NK-92 (cell line): Measurements from ENCODE around the gene HBM.
"Not testable (repeated sequence)": the region's sequence is repeated elsewhere in the genome, so short reads cannot be mapped to it uniquely, and the experiment has no call there.

Source experiments
- DNase-seq: peaks from one replicate; lab custom pipeline; 2025; ENCODE audit not compliant: unreplicated experiment; lab: John Stamatoyannopoulos, UW

Gene HBM

DNA sequence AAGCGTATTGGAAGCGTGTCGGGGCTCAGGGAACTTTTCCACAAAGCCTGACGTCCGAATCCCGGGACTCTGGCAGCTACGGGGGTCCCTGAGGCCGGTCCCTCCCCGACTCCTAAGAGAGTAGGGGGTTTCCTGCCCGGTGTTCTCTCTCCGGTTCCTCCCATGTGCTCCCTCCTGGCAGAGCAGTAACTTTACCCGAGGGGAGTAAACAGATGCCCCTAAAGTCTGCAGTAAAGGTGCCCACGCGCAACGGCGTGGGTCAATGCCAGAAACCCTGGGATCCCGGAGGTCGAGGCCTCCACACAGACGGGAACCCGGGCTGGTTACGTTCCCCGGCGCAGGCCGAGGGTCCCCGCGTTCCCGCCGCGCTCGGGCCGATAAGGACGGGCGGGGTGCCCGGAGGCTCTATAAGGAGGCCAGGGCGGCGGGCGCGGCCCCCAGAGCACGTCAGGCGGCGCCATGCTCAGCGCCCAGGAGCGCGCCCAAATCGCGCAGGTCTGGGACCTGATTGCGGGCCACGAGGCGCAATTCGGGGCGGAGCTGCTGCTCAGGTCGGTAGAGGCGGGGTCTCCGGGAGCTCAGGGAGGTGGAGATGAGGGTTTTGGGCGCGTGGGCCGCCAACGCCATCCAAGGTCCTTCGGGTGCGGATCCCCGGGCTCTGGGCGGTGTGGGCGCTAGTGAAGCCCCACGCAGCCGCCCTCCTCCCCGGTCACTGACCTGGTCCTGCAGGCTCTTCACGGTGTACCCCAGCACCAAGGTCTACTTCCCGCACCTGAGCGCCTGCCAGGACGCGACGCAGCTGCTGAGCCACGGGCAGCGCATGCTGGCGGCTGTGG lies at the start of gene HBM:
Gene HBM, plus strand, starts transcription at position 440 of the 836 bp plus-strand sequence. Its CDS starts 20 bp downstream, at position 460.
- no peak for DNase-seq

DNA sequence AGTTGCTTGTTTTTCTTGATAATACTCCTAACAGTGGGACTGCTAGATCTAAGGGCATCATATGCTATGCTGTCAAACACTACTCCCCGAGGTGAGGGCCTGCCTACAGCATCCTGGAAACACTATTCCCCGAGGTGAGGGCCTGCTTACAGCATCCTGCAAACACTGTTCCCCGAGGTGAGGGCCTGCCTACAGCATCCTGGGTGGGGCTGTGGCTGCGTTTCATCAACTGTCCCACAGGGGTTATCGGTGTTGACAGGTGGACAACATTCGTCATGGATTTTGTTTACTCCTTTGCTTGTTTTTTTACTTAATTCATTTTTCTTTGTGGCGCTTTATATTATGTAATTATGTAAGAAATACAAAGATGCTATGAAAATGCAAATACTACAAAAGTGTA lies 49.8 kb upstream of the HBM start:
- DNase-seq: no peak

DNA sequence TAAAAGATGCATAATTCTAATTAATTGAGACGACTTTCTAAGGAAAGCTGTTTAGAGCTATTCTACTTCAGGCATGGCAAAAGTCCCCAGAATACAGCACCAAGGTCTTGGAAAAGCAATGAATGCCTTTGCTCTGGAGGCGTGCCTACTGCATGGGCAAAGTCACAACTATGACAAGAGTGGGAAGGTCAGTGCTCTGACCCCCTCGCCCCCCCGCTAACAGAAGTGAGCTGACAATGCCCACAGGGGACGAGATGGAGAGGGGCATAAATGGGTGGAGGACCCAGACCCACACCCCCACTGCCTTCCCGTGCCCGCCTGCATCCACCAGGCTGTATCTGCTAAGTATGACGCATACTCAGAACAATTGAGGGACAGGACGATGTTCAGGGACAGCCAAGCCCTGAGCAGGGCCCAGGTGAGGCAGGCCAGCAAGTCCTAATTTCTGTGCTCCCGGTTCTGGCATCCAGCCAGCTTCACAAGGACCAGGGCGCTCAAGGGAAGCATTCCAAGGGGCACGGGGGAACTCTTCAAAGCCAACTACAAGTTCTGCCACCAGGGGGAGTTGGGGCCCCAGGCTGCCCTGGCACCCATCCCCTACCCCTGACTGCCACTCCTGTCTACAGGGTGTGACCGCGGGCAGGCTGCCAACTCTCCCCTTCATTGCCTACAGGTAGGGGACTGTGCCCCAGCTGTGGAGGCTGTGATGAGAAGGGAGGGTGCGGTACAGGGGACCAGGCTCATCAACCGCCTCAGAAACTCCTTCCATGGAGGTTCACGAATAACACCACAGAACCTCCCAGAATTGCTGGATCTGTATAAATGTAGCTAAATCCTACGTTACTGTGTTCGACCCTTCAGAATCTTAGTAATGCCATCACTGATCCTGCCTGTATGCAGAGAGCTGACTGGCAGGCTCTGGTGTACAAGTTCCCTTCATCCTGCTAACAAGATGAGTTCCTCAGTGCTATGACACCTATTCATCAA lies 48.1 kb upstream of the HBM start:
- no peak for DNase-seq

GRCh38 chr16:118857-119256 lies 46.9 kb upstream of the HBM start:
- no peak for DNase-seq

DNA sequence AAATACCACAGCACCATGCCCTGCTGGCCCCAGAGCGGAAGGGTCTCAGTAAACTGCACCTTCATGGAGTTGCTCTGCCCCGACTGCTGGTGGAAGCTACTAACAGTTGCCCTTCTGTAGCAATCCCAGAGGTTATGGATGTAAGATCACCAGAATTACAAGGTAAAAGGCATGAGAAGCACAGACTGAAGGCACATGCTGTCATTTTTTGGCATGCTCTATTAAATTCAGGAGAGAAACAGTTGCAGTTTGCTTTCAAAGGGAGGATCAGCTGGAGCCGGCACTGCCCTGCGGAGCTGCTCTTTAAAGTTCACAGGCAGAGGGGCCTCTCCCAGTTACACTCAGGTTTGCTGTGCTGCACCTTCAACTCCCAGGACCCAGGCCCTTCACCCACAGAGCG lies 46.5 kb upstream of the HBM start:
- no peak for DNase-seq

DNA sequence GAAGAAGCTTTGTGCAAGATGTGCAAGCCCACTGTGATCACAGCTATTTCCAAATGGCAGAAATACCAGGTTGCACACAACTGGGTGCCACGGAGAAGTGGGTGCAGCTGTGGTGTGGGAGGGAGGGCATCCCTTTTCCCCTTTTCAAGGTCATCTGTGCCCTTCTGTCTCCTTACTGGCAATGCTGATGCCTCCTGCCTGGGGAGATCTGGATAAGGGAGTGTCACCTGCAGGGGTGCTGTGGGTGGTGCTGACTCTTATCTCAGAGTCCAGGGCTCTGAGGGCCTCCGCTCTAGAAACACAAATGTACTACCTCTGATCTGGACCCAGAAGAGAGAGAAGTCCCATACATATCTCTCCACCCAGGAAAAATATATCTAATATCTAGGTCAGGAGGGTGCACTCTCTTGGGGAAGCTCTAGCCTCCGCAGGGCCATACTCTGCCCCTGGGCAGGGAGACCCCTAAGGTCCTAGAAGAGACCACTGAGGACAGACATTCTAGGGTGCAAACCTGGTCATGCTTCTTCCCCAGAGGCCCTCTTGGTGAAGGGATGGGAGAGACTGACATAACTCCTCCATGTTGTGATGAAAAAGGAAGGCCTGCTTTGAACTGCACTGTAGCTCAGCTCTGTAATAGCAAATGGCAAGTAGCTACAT lies 45.8 kb upstream of the HBM start:
- DNase-seq: no peak

- no peak for DNase-seq
Measured at GRCh38 chr16:120756-121155, 45.0 kb upstream of the HBM start.

GRCh38 chr16:122361-122760 lies 43.4 kb upstream of the HBM start:
- no peak for DNase-seq

DNA sequence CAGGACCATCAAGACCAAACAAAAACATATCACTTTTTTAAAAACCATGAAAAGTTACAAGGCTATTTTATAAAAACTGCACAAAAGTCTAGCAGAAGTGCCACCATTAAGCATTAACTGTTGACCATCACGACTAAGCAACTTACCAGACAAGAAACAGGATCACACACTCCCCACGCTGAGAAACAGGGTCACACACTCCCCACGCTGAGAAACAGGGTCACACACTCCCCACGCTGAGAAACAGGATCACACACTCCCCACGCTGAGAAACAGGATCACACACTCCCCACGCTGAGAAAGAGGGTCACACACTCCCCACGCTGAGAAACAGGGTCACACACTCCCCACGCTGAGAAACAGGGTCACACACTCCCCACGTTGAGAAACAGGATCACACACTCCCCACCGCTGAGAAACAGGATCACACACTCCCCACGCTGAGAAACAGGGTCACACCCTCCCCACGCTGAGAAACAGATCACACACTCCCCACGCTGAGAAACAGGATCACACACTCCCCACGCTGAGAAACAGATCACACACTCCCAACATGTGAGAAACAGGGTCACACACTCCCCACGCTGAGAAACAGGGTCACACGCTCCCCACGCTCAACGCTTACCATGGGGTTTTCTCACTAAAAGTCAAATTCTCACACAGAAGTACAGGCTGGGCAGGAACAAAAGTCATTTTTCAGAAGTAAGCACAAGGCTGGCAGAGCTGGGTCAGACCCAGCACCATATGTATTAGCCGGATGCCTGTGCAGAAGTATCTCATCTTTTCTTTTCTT lies 42.0 kb upstream of the HBM start:
- DNase-seq: not testable (repeated sequence)

GRCh38 chr16:125011-125410 lies 40.8 kb upstream of the HBM start:
- DNase-seq: no peak

DNA sequence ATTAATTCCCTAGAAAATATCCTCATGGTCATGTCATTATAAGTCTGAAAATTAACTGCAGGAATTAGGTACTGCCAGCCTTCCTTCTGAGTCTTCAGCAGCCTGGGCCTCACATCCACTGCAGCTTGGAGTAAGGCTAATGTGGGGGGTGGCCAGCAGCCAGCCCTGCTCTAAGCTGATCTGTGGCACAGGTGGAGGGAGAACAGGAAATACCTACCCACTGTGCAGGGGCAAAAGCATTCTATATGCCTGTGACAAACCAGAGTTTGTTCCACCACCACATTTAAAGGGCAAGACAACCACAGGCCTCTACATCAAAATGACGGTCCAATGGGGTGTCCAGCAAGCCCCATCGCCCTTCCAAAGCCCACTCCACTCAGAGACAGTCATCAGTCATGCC lies 36.7 kb upstream of the HBM start:
- no peak for DNase-seq

DNA sequence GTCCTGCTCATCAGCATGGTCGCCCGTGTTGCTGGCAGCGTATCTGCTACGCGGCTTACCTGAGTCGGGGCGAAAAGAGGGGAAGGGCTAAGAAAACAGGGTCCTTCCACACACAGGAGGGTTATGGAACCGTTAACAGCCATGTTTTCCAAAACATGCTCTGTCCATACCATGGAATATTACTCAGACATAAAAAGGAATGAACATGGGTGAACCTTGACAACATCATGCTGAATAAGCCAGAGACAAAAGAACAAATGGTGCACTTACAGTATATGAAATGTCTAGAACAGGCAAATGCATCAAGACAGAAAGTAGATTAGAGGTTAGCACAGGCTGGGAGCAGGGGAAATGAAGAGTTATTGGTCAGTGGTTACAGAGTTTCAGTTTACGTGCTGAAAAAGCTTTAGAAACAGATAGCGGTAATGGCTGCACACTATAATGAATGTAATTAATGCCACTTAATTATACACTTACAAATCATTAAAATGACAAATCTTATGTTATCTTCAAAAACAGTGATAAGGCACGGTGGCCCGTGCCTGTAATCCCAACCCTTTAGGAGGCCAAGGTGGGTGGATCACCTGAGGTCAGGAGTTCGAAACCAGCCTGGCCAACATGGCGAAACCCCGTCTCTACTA lies 35.1 kb upstream of the HBM start:
- DNase-seq: no peak

DNA sequence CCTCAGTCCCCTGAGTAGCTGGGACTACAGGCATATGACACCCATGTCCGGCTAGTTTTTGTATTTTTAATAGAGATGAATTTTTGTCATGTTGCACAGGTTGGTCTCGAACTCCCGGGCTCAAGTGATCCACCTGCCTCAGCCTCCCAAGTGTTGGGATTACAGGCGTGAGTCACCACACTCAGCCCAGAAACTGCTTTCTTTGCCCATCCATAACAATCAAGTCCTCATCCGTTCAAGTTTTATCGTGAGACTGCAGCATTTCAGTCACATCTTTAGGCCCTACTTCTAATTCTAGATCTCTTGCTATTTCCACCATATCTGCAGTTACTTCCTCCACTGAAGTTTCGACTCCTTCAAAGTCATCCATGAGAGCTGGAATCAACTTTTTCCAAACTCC lies 33.7 kb upstream of the HBM start:
- DNase-seq: no peak

DNA sequence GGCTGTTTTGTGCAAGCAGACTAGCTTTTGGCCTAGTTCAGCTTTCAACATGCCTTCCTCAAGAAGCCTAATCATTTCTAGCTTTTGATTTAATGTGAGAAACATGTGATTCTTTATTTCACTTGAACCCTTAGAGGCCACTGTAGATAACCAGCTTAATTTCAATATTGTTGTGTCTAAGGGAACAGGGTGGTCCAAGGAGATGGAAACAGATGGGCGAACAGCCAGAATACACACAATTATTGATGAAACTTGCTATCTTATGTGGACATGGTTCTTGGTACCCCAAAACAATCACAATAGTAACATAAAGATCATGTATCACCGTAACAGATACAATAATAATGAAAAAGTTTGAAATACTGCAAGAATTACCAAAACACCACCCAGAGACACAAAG lies 32.1 kb upstream of the HBM start:
- DNase-seq: no peak

GRCh38 chr16:138049-138417 lies 27.7 kb upstream of the HBM start:
- no peak for DNase-seq

DNA sequence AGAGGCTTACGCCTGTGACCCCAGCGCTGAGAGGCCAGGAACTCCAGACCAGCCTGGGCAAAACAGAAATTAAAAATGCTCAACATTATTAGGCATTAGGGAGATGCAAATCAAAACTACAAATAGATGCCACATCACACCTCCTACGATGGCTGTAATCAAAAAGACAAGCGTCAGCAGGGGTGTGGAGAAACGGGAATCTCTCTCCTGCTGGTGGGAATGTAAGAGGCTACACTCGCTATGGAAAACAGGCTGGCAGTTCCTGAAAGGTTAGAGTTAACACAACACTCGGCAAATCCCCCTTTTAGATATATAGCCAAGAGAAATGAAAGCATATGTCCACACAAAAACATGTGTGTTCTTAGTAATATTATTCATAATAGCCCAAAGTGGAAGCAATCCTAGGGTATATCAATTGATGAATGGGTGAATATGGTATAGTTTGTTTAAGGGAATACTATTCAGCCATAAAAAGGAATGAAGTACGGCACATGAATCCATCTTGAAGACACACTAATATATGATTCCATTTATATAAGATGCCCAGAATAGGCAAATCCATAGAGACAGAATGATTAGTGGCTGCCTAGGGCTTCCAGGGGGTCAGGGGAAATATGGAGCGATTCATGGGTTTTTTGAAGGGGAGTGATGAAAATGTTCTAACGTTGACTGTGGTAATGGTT lies 25.5 kb upstream of the HBM start:
- no peak for DNase-seq

- DNase-seq: no peak
Measured at GRCh38 chr16:142405-142967, 23.3 kb upstream of the HBM start.

DNA sequence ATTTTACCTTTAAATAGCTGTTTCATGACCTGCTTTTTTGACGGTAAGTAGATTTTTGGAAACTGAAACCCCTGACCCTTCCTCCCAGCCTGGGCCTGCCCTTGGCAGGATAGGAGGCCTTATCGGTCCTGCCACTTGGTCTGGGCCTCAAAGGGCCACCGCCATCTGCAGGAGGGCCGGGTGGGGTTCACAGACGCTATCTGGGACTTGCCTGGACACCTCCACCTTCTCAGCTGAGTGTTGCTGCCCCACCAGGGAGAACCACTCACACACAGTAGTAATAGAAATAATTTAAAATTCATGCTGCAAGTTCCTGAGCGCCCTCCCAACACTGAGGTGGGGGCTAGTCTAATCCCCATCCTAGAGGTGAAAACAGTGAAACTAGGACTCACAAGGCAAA lies 22.7 kb upstream of the HBM start:
- DNase-seq: no peak

DNA sequence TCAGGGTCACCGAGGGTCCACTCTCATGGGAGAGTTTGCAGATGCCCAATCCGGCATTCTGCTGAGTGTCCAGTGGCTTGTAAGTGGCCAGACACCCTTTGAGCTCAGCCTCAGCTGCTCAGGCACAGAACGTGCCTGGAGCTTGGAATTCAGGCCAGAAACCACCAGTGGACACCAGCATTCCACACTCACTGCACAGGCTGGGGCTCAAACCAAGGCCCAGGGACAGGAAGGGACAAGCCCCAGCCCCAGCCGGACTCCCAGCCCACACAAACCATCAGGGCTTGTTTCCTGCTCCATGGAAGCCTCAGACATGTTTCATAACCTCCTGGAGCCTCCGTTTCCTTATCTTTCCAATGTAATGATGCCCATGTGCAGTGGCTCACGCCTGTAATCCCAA lies 22.3 kb upstream of the HBM start:
- no peak for DNase-seq
